A549 (cell line): Measurements from ENCODE around the gene RAPGEF5.

Source experiments
- BHLHE40 ChIP-seq: IDR thresholded peaks from 2 replicates; pipeline ENCODE4 v1.6.1; 2012; ENCODE audit warnings: low read depth, low read length, inconsistent platforms
- CEBPB ChIP-seq, 2 experiments: fragments of >200 bp in 1 of 2; sonication (Bioruptor Twin) in 1 of 2; formaldehyde crosslinking in 1 of 2; IDR thresholded peaks; 2 replicates each; pipeline ENCODE4 v1.6.1; 2012 to 2016
- EP300 ChIP-seq, 2 experiments: fragments of >200 bp; sonication (Bioruptor Twin); formaldehyde crosslinking; IDR thresholded peaks; 2 replicates in 1 of 2; 3 replicates in 1 of 2; pipeline ENCODE4 v1.6.1; 2016 to 2017
- MAZ ChIP-seq: fragments of 150-350 bp; IDR thresholded peaks from 2 replicates; pipeline ENCODE4 v1.6.1; 2014; ENCODE audit warnings: antibody characterized with exemption, low read depth, low read length, borderline replicate concordance
- MYC ChIP-seq: IDR thresholded peaks from 2 replicates; pipeline ENCODE4 v1.6.1; 2012; ENCODE audit warnings: mild to moderate bottlenecking, inconsistent platforms, low read length, improper control_type of control experiment, borderline replicate concordance
- POLR2A ChIP-seq: IDR thresholded peaks from 2 replicates; pipeline ENCODE4 v1.6.1; 2012; ENCODE audit warnings: mild to moderate bottlenecking, low read length
- POLR2AphosphoS2 ChIP-seq: conservative IDR thresholded peaks from 2 replicates; pipeline ENCODE4 v1.6.1; 2012; ENCODE audit warnings: low read length, improper control_type of control experiment, inconsistent platforms
- RCOR1 ChIP-seq: fragments of 150-350 bp; IDR thresholded peaks from 2 replicates; pipeline ENCODE4 v1.6.1; 2014; ENCODE audit warnings: antibody characterized with exemption, low read length, low read depth
- SMC3 ChIP-seq: fragments of >200 bp; sonication (Bioruptor Twin); formaldehyde crosslinking; IDR thresholded peaks from 3 replicates; pipeline ENCODE4 v1.6.1; 2018; ENCODE audit warnings: inconsistent platforms
- TF ChIP-seq, protein P1 (sequence below): fragments of >200 bp; sonication (Bioruptor Twin); formaldehyde crosslinking; IDR thresholded peaks from 3 replicates; pipeline ENCODE4 v1.5.1; 2016
- TF ChIP-seq, protein P2 (sequence below): fragments of 150-350 bp; IDR thresholded peaks from 2 replicates; pipeline ENCODE4 v1.6.1; 2014; ENCODE audit warnings: low read depth, mild to moderate bottlenecking, low read length
- TF ChIP-seq, protein P3 (sequence below): fragments of >200 bp; sonication (Bioruptor Twin); formaldehyde crosslinking; IDR thresholded peaks from 3 replicates; pipeline ENCODE4 v1.6.1; 2016
- TF ChIP-seq, protein P4 (sequence below): fragments of 200-600 bp; sonication (generic); IDR thresholded peaks from 2 replicates; pipeline ENCODE4 v1.6.1; 2016; ENCODE audit warnings: antibody characterized with exemption, mild to moderate bottlenecking, moderate library complexity

- TF ChIP-seq, protein P1, sequence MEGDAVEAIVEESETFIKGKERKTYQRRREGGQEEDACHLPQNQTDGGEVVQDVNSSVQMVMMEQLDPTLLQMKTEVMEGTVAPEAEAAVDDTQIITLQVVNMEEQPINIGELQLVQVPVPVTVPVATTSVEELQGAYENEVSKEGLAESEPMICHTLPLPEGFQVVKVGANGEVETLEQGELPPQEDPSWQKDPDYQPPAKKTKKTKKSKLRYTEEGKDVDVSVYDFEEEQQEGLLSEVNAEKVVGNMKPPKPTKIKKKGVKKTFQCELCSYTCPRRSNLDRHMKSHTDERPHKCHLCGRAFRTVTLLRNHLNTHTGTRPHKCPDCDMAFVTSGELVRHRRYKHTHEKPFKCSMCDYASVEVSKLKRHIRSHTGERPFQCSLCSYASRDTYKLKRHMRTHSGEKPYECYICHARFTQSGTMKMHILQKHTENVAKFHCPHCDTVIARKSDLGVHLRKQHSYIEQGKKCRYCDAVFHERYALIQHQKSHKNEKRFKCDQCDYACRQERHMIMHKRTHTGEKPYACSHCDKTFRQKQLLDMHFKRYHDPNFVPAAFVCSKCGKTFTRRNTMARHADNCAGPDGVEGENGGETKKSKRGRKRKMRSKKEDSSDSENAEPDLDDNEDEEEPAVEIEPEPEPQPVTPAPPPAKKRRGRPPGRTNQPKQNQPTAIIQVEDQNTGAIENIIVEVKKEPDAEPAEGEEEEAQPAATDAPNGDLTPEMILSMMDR = no peak
- no peak for TF ChIP-seq MYC
- TF ChIP-seq, protein P2, sequence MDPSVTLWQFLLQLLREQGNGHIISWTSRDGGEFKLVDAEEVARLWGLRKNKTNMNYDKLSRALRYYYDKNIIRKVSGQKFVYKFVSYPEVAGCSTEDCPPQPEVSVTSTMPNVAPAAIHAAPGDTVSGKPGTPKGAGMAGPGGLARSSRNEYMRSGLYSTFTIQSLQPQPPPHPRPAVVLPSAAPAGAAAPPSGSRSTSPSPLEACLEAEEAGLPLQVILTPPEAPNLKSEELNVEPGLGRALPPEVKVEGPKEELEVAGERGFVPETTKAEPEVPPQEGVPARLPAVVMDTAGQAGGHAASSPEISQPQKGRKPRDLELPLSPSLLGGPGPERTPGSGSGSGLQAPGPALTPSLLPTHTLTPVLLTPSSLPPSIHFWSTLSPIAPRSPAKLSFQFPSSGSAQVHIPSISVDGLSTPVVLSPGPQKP = no peak
- TF ChIP-seq, protein P3, sequence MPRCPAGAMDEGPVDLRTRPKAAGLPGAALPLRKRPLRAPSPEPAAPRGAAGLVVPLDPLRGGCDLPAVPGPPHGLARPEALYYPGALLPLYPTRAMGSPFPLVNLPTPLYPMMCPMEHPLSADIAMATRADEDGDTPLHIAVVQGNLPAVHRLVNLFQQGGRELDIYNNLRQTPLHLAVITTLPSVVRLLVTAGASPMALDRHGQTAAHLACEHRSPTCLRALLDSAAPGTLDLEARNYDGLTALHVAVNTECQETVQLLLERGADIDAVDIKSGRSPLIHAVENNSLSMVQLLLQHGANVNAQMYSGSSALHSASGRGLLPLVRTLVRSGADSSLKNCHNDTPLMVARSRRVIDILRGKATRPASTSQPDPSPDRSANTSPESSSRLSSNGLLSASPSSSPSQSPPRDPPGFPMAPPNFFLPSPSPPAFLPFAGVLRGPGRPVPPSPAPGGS = no peak
- no peak for TF ChIP-seq BHLHE40
- no peak for TF ChIP-seq POLR2A
- TF ChIP-seq EP300 (IDR thresholded peaks at IDR 0.05) = no peak
- no peak for TF ChIP-seq MAZ
- TF ChIP-seq POLR2AphosphoS2 = no peak
- TF ChIP-seq, protein P4, sequence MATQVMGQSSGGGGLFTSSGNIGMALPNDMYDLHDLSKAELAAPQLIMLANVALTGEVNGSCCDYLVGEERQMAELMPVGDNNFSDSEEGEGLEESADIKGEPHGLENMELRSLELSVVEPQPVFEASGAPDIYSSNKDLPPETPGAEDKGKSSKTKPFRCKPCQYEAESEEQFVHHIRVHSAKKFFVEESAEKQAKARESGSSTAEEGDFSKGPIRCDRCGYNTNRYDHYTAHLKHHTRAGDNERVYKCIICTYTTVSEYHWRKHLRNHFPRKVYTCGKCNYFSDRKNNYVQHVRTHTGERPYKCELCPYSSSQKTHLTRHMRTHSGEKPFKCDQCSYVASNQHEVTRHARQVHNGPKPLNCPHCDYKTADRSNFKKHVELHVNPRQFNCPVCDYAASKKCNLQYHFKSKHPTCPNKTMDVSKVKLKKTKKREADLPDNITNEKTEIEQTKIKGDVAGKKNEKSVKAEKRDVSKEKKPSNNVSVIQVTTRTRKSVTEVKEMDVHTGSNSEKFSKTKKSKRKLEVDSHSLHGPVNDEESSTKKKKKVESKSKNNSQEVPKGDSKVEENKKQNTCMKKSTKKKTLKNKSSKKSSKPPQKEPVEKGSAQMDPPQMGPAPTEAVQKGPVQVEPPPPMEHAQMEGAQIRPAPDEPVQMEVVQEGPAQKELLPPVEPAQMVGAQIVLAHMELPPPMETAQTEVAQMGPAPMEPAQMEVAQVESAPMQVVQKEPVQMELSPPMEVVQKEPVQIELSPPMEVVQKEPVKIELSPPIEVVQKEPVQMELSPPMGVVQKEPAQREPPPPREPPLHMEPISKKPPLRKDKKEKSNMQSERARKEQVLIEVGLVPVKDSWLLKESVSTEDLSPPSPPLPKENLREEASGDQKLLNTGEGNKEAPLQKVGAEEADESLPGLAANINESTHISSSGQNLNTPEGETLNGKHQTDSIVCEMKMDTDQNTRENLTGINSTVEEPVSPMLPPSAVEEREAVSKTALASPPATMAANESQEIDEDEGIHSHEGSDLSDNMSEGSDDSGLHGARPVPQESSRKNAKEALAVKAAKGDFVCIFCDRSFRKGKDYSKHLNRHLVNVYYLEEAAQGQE = no peak
- no peak for TF ChIP-seq SMC3
- TF ChIP-seq CEBPB (IDR thresholded peaks at IDR 0.05) = no peak
- no peak for TF ChIP-seq RCOR1
Measured at GRCh38 chr7:22358820-22359697, 2.1 kb upstream of the RAPGEF5 start.
